D721Med (cell line): ENCODE results near the gene SLC27A4.

Experiments used
- DNase-seq: peaks from one replicate; pipeline ENCODE4 v3.0.0; 2011; ENCODE audit warnings: low spot score; ENCODE audit not compliant: insufficient read length
- FAIRE-seq: peaks from 2 replicates; lab custom pipeline; 2011; peaks lifted over from hg19 to GRCh38; lab: Jason Lieb, UNC
- CTCF ChIP-seq: IDR thresholded peaks from 2 replicates; pipeline ENCODE4 v1.5.1; 2012; ENCODE audit warnings: mild to moderate bottlenecking, control low read depth; ENCODE audit not compliant: insufficient read depth; ENCODE audit errors: missing control alignments

The SLC27A4 gene

DNA sequence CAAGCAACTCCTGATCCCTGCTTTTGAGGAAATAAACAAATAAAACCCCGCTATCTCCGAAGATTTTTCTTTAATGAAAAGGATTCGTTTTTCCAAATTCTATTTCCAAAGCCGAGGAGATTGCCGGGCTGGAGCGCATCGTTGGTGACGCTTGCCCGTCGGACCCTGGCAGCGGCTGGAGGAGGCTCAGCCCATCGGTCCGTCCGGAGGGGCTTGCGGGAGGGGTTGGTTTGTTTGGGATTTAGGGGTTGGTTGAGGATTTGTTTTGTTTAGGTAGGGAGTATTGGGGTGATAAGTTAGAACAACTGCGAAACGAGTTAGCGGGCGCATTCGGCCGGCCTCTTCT lies 51.6 kb downstream of the SLC27A4 start:
- FAIRE-seq (no peak), DNase-seq (no peak)
- TF ChIP-seq CTCF: no peak

GRCh38 chr9:128392302-128393144 lies 52.2 kb downstream of the SLC27A4 start:
- no peak for DNase-seq
- no peak for FAIRE-seq
- no peak for TF ChIP-seq CTCF

DNA sequence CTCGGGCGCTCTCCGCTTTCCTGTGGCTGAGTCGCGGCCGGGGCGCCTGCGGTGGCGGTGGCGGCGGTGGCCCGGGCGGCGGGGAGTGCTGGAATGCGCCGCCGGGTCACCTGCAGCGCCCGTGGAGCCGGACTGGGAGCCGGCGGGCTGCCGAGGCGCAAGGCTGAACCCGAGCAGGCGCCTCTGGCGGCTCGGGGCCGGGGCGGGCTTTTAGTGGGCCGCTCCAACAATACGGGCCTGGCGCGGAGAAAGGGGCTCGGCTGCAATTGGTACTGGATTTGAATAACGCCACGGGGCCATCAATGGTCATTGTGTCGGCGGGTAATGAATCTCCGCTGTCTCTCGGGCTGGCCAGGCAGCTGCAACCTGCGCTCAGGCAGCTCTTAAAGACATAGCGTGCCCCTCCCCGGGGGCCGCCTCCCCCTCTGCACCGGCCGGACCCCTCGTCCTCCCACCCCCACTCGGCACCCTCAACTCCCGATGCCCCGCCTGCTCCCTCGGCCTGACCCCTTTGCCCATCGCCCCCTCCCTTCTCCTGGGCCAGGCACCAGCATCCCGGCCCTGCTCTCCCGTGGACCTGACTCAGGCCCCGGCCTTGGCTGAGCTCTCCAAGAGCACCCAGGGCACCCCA lies 52.9 kb downstream of the SLC27A4 start:
- TF ChIP-seq CTCF: no peak
- DNase-seq (no peak), FAIRE-seq (no peak)

- FAIRE-seq (no peak), DNase-seq (no peak)
- TF ChIP-seq CTCF: no peak
Observed at GRCh38 chr9:128393970-128394369, 53.6 kb downstream of the SLC27A4 start.

DNA sequence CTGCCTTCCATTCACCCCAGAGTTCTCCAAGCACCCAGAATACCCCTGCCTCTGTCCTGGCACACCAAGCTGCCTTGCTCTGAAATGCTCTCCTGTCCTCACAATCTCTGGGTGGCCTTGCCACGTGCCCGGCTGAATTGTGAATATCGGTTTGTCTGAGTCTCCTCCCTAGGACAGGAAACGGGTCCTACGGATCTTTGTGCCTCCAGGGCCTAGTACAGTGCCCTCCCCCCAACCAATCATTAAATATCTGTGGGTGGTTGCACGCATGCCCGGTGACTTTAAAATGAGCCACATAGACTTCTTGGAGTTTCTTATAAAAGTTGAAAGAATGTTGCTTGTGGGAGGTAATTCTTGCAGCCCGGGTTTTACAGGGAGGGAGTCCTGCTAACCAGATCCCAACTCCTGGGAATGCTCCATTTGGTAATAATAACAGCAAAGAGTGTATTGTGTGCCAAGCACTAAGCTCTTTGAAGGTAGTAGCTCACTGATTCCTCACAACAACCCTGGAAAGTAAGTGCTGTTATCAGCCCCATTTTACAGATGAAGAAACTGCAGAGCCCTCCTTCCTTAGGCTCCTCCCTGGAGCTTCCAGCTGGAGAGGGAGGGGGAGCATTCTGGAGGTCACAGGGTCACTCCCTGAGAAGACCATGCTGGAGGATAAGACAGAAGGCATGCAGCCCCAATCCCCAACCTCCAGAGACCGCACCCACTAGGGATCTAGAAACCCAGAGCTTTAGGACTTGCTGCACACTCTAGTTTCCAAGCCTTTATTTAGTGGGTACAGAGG lies 54.2 kb downstream of the SLC27A4 start:
- DNase-seq: no peak
- TF ChIP-seq CTCF: no peak
- no peak for FAIRE-seq

GRCh38 chr9:128396970-128397613 lies 56.8 kb downstream of the SLC27A4 start:
- TF ChIP-seq CTCF: no peak
- DNase-seq (no peak), FAIRE-seq (no peak)
